DOHH2 (cell line): ENCODE results near the gene DPYD.

Source experiments
- H3F3A ChIP-seq: fragments of 200-600 bp; sonication (generic), shearing (Covaris generic); 2 replicates; pipeline ENCODE4 v1.6.0; 2016; ENCODE audit warnings: antibody characterized with exemption, mild to moderate bottlenecking; ENCODE audit not compliant: control insufficient read depth, insufficient read depth
- H3K27ac ChIP-seq: fragments of 200-600 bp; sonication (generic); 2 replicates; pipeline ENCODE4 v1.5.1; 2014; ENCODE audit warnings: low read depth, mild to moderate bottlenecking, low read length, moderate library complexity
- H3K27me3 ChIP-seq: fragments of 200-600 bp; sonication (generic); 2 replicates; pipeline ENCODE4 v1.6.1; 2014; ENCODE audit warnings: mild to moderate bottlenecking, low read length, mixed read lengths; ENCODE audit not compliant: control insufficient read depth
- H3K36me3 ChIP-seq: fragments of 200-600 bp; sonication (generic); 2 replicates; pipeline ENCODE4 v1.6.1; 2014; ENCODE audit warnings: mild to moderate bottlenecking, low read length, moderate library complexity, mixed read lengths; ENCODE audit not compliant: control insufficient read depth
- H3K4me1 ChIP-seq: fragments of 200-600 bp; sonication (generic); 2 replicates; pipeline ENCODE4 v1.6.1; 2014; ENCODE audit warnings: mild to moderate bottlenecking, low read length, mixed read lengths; ENCODE audit not compliant: control insufficient read depth
- H3K4me2 ChIP-seq: fragments of 200-600 bp; sonication (generic); 2 replicates; pipeline ENCODE4 v1.6.0; 2014; ENCODE audit warnings: mild to moderate bottlenecking, low read length, moderate library complexity
- H3K4me3 ChIP-seq: fragments of 200-600 bp; sonication (generic); 2 replicates; pipeline ENCODE4 v1.5.1; 2014; ENCODE audit warnings: mild to moderate bottlenecking, low read length, mixed read lengths
- H3K79me2 ChIP-seq: fragments of 200-600 bp; sonication (generic); 2 replicates; pipeline ENCODE4 v1.6.1; 2014; ENCODE audit warnings: mild to moderate bottlenecking, low read length, mixed read lengths; ENCODE audit not compliant: control insufficient read depth
- H3K9me2 ChIP-seq: fragments of 200-600 bp; sonication (generic); replicated peaks from 2 replicates; pipeline ENCODE4 v1.6.1; 2014; ENCODE audit warnings: mild to moderate bottlenecking, low read length, mixed read lengths; ENCODE audit not compliant: control insufficient read depth
- H3K9me3 ChIP-seq: fragments of 200-600 bp; sonication (generic); 2 replicates; pipeline ENCODE4 v1.6.1; 2014; ENCODE audit warnings: antibody characterized with exemption, low read length, mixed read lengths; ENCODE audit not compliant: control insufficient read depth, insufficient read depth
- H4K20me1 ChIP-seq: fragments of 200-600 bp; sonication (generic); 2 replicates; pipeline ENCODE4 v1.6.0; 2014; ENCODE audit warnings: low read depth, mild to moderate bottlenecking, antibody characterized with exemption, low read length, moderate library complexity; ENCODE audit not compliant: control insufficient read depth, insufficient read depth
- CTCF ChIP-seq: fragments of 200-600 bp; sonication (generic); IDR thresholded peaks from one replicate; pipeline ENCODE4 v1.5.1; 2014; ENCODE audit warnings: antibody characterized with exemption, mild to moderate bottlenecking, low read depth, low read length; ENCODE audit not compliant: poor library complexity, severe bottlenecking
- EZH2phosphoT487 ChIP-seq: fragments of 200-600 bp; sonication (generic); IDR thresholded peaks from 2 replicates; pipeline ENCODE4 v1.6.1; 2017; ENCODE audit warnings: borderline replicate concordance, mild to moderate bottlenecking, antibody characterized with exemption, low read length, moderate library complexity, mixed read lengths

The DPYD gene

GRCh38 chr1:97050506-97050905 is 870.3 kb downstream of the DPYD start:
- no peak overlapping the region for H3K4me2 ChIP-seq
- no peak overlapping the region for H3K4me3 ChIP-seq
- no peak overlapping the region for H3K27ac ChIP-seq
- H3K9me2 ChIP-seq = no peaks in the 10 kb centered on the region
- no peaks in the 10 kb centered on the region for H3K9me3 ChIP-seq
- no peaks in the 10 kb centered on the region for H3K4me1 ChIP-seq
- no peaks in the 10 kb centered on the region for H3K36me3 ChIP-seq
- H3F3A ChIP-seq = no peaks in the 10 kb centered on the region
- H3K27me3 ChIP-seq = no peaks in the 10 kb centered on the region
- TF ChIP-seq CTCF (no peak), EZH2phosphoT487 (no peak)
- H3K79me2 ChIP-seq = no peaks in the 10 kb centered on the region
- H4K20me1 ChIP-seq = no peaks in the 10 kb centered on the region

- H3K36me3 ChIP-seq = no peaks in the 10 kb centered on the region
- no peaks in the 10 kb centered on the region for H3K9me2 ChIP-seq
- H3F3A ChIP-seq = no peaks in the 10 kb centered on the region
- H3K27me3 ChIP-seq = no peaks in the 10 kb centered on the region
- H3K4me2 ChIP-seq = no peak overlapping the region
- no peak overlapping the region for H3K27ac ChIP-seq
- no peak overlapping the region for H3K4me3 ChIP-seq
- no peaks in the 10 kb centered on the region for H3K79me2 ChIP-seq
- no peaks in the 10 kb centered on the region for H4K20me1 ChIP-seq
- TF ChIP-seq EZH2phosphoT487 = no peak
- TF ChIP-seq CTCF = no peak
- H3K4me1 ChIP-seq = no peaks in the 10 kb centered on the region
- no peaks in the 10 kb centered on the region for H3K9me3 ChIP-seq
Observed at GRCh38 chr1:97047421-97047793, 873.4 kb downstream of the DPYD start.

- TF ChIP-seq CTCF (no peak), EZH2phosphoT487 (no peak)
- Histone ChIP-seq H3K9me3 (no peaks in the 10 kb centered on the region), H3K27me3 (no peaks in the 10 kb centered on the region), H3K4me2 (no peak overlapping the region), H3K27ac (no peak overlapping the region), H3K36me3 (no peaks in the 10 kb centered on the region), H3K9me2 (no peaks in the 10 kb centered on the region), H4K20me1 (no peaks in the 10 kb centered on the region), H3F3A (no peaks in the 10 kb centered on the region), H3K4me1 (no peaks in the 10 kb centered on the region), H3K4me3 (no peak overlapping the region), H3K79me2 (no peaks in the 10 kb centered on the region)
Observed at GRCh38 chr1:97046765-97047420, 873.9 kb downstream of the DPYD start.
